OCI-LY7 (cell line): ENCODE data around the gene ZNF438. TPM values are rescaled to one million over a fixed set of nuclear protein-coding genes. Genes with fewer than 3 reads are reported as not detected.
A peak's percentile ranks its signal among the peaks of the same experiment; 100 is the strongest.

Experiments used
- BruUV-seq: library from RNA; stranded (reverse); fragments of 400-500 nt; replicated peaks from 2 replicates; lab custom pipeline; 2021; lab: Mats Ljungman, UMichigan
- CTCF ChIA-PET: fragments of 300-600 bp; sonication (Branson Sonifier 250); formaldehyde crosslinking; loops from one replicate; lab custom pipeline; 2022; ENCODE audit warnings: antibody characterized with exemption; ENCODE audit not compliant: unreplicated experiment; lab: Charles Lee
- POLR2A ChIA-PET: fragments of 300-600 bp; sonication (Branson Sonifier 250); formaldehyde crosslinking; loops from one replicate; lab custom pipeline; 2022; ENCODE audit warnings: antibody characterized with exemption; lab: Charles Lee
- DNase-seq: peaks from one replicate; pipeline ENCODE4 v3.0.0-alpha.2; 2015; ENCODE audit warnings: low spot score
- H2AFZ ChIP-seq: fragments of 200-600 bp; sonication (generic), shearing (Covaris generic); 2 replicates; pipeline ENCODE4 v1.6.1; 2014; ENCODE audit warnings: mild to moderate bottlenecking, antibody characterized with exemption, low read length, moderate library complexity
- H3K27ac ChIP-seq: fragments of 200-600 bp; sonication (generic); 2 replicates; pipeline ENCODE4 v1.5.1; 2014; ENCODE audit warnings: mixed run types, low read depth, mild to moderate bottlenecking, moderate library complexity, low read length, inconsistent platforms; ENCODE audit not compliant: poor library complexity, severe bottlenecking
- H3K36me3 ChIP-seq: fragments of 200-600 bp; sonication (generic); 2 replicates; pipeline ENCODE4 v1.6.1; 2014; ENCODE audit warnings: mild to moderate bottlenecking, antibody characterized with exemption, low read length, moderate library complexity, mixed read lengths; ENCODE audit not compliant: insufficient read depth
- H3K4me1 ChIP-seq: fragments of 200-600 bp; sonication (generic); 2 replicates; pipeline ENCODE4 v1.5.1; 2014; ENCODE audit warnings: mild to moderate bottlenecking, low read length; ENCODE audit not compliant: insufficient read depth, poor library complexity, severe bottlenecking
- H3K4me2 ChIP-seq: fragments of 200-600 bp; sonication (generic); 2 replicates; pipeline ENCODE4 v1.6.1; 2014; ENCODE audit warnings: mild to moderate bottlenecking, low read length
- H3K4me3 ChIP-seq: fragments of 200-600 bp; sonication (generic); 2 replicates; pipeline ENCODE4 v1.5.1; 2014; ENCODE audit warnings: mild to moderate bottlenecking, low read depth, low read length; ENCODE audit not compliant: poor library complexity, severe bottlenecking
- H3K79me2 ChIP-seq: fragments of 200-600 bp; sonication (generic); 2 replicates; pipeline ENCODE4 v1.6.1; 2016; ENCODE audit warnings: low read depth, mild to moderate bottlenecking, low read length, moderate library complexity, mixed read lengths; ENCODE audit not compliant: insufficient read depth
- H3K9me2 ChIP-seq: fragments of 200-600 bp; sonication (generic); 2 replicates; pipeline ENCODE4 v1.6.1; 2016; ENCODE audit warnings: mild to moderate bottlenecking, low read length, mixed read lengths; ENCODE audit not compliant: insufficient read depth
- H3K9me3 ChIP-seq: fragments of 200-600 bp; sonication (generic); 2 replicates; pipeline ENCODE4 v1.6.1; 2014; ENCODE audit warnings: mild to moderate bottlenecking, mixed run types, low read length, mixed read lengths
- H4K20me1 ChIP-seq: fragments of 200-600 bp; sonication (generic); 2 replicates; pipeline ENCODE4 v1.6.1; 2014; ENCODE audit warnings: mild to moderate bottlenecking, antibody characterized with exemption, low read length, moderate library complexity, mixed read lengths; ENCODE audit not compliant: insufficient read depth
- CTCF ChIP-seq: fragments of 200-600 bp; sonication (generic); conservative IDR thresholded peaks from 2 replicates; pipeline ENCODE4 v1.5.1; 2014; ENCODE audit warnings: mild to moderate bottlenecking, antibody characterized with exemption, low read length, moderate library complexity, mixed read lengths
- EZH2phosphoT487 ChIP-seq: fragments of 200-600 bp; sonication (generic); IDR thresholded peaks from 2 replicates; pipeline ENCODE4 v1.6.1; 2018; ENCODE audit warnings: low read depth, borderline replicate concordance, mild to moderate bottlenecking, mixed run types, antibody characterized with exemption, low read length, moderate library complexity, mixed read lengths
- intact Hi-C: fragments of 100-400 bp; cut with micrococcal nuclease; formaldehyde crosslinking; loops from one replicate; pipeline ENCODE4 v1.10.0; 2022; ENCODE audit not compliant: unreplicated experiment
- total RNA-seq, 2 experiments: library from RNA; depleted of rRNA in 1 of 2; stranded (reverse); fragments of >200 nt in 1 of 2; shearing (Covaris generic) in 1 of 2; gene quantifications; 2 replicates each; pipeline ENCODE4 v1.2.3, GENCODE V29; 2014 to 2022

The ZNF438 gene
- total RNA-seq, 2 experiments from 2014 or later: 2.0 to 2.5 TPM

DNA sequence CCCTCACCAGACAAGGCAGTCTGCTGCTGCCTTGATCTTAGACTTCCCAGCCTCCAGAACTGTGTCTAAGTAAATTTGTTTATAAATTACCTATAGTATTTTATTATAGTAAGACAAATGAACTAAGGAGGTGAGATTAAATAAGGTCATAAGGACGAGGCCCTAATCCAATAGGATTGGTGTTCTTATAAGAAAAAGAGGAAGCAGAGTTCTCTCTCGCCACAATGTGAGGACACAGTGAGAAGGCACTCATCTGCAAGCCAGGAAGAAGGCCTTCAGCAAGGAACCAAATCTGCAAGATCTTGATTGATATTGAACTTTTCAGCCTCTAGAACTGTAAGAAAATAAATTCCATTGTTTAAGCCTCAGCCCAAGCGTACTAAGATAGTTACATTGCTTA is 6.1 kb upstream of the ZNF438 start:
- no peak for TF ChIP-seq EZH2phosphoT487
- no peak for TF ChIP-seq CTCF
- intact Hi-C loops: no loop called here
- H3K4me3 ChIP-seq: no peak overlapping the region
- ChIA-PET POLR2A (no interaction called here), CTCF (no interaction called here)
- H3K9me3 ChIP-seq: no peaks in the 10 kb centered on the region
- no peak overlapping the region for H2AFZ ChIP-seq
- no TSS peak for BruUV-seq
- no peaks in the 10 kb centered on the region for H3K4me1 ChIP-seq
- no peak overlapping the region for H3K4me2 ChIP-seq
- no peaks in the 10 kb centered on the region for H4K20me1 ChIP-seq
- H3K9me2 ChIP-seq: no peaks in the 10 kb centered on the region
- DNase-seq: no peak
- H3K27ac ChIP-seq: no peak overlapping the region
- H3K79me2 ChIP-seq: no peaks in the 10 kb centered on the region
- H3K36me3 ChIP-seq: no peaks in the 10 kb centered on the region

DNA sequence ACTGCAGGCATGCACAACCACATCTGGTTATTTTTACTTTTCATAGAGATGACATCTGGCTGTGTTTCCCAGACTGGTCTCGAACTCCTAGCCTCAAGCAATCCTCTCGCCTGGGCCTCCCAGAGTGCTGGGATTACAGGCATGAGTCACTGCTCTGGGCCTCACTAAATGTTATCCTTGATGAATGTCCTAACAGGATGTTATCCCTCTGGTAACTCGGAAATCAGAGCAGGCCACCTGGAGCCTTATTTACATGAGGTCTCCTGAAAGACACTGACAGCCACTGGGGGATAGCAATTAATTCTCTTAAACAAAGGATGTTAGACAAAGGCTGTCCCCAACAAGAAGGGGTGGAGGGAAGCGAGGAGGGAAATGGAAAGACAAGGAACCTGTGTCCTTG is 4.5 kb upstream of the ZNF438 start:
- TF ChIP-seq CTCF (no peak), EZH2phosphoT487 (no peak)
- H3K9me3 ChIP-seq: no peaks in the 10 kb centered on the region
- no peaks in the 10 kb centered on the region for H3K9me2 ChIP-seq
- H3K27ac ChIP-seq: no peak overlapping the region
- peaks cover 4% of the 10 kb centered on the region for H3K4me1 ChIP-seq
- POLR2A ChIA-PET: interaction anchor here (0.6 kb wide), 1 partner anchor 566 kb away, joined by 4 read pairs; no protein-coding TSS in a partner anchor
- H3K4me2 ChIP-seq: no peak overlapping the region
- BruUV-seq: no TSS peak
- intact Hi-C loops: no loop called here
- no peaks in the 10 kb centered on the region for H4K20me1 ChIP-seq
- 0 out of 2 replicates have a peak overlapping the region, but pooled peaks have one; percentile 21 for H2AFZ ChIP-seq
- DNase-seq: no peak
- no peaks in the 10 kb centered on the region for H3K79me2 ChIP-seq
- H3K36me3 ChIP-seq: no peaks in the 10 kb centered on the region
- CTCF ChIA-PET: no interaction called here
- H3K4me3 ChIP-seq: no peak overlapping the region

DNA sequence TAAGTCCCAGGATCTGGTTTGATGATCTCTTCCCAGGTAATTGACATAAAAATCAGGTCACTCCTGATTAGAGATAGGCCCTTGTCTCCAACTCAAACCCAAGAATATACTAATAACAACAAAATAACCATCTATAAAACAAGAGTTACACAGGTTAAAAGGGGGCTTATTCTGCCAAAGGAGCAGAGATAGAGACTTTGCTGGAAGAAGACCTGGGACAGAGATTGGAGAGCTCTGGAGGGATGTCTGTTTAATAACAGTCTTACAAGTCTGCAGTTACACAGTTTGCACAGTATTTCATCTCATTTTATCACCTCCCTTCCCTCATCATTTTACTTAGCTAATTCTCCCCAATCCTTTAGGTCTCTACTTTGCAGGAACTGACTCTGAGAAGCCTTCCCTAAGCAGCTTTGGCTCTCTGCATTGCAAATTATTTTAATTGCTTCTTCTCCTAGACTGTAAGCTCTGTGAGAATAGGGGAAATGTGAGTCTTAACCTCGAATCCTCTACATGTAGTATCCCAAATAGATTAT is 3.7 kb upstream of the ZNF438 start:
- H3K36me3 ChIP-seq: no peaks in the 10 kb centered on the region
- intact Hi-C loops: no loop called here
- CTCF ChIA-PET: no interaction called here
- BruUV-seq: no TSS peak
- H2AFZ ChIP-seq: no peak overlapping the region
- POLR2A ChIA-PET: interaction anchor here (0.6 to 1.1 kb wide), 3 partner anchors 181 to 639 kb away, joined by 3 to 4 read pairs (median 3); no protein-coding TSS in a partner anchor
- no peaks in the 10 kb centered on the region for H4K20me1 ChIP-seq
- no peak overlapping the region for H3K4me2 ChIP-seq
- peaks cover 8% of the 10 kb centered on the region for H3K4me1 ChIP-seq
- no peak for DNase-seq
- H3K4me3 ChIP-seq: no peak overlapping the region
- no peaks in the 10 kb centered on the region for H3K9me2 ChIP-seq
- H3K79me2 ChIP-seq: no peaks in the 10 kb centered on the region
- no peak overlapping the region for H3K27ac ChIP-seq
- no peak for TF ChIP-seq CTCF
- no peak for TF ChIP-seq EZH2phosphoT487
- no peaks in the 10 kb centered on the region for H3K9me3 ChIP-seq
